ENCODE measurements around the gene ATP5MC2.
A peak's percentile ranks its signal among the peaks of the same experiment; 100 is the strongest.
"Not testable (repeated sequence)": the region's sequence is repeated elsewhere in the genome, so short reads cannot be mapped to it uniquely, and the experiment has no call there.

The ATP5MC2 gene

GRCh38 chr12:53644133-53644532 lies 31.8 kb downstream of the ATP5MC2 start:
- DNase-seq = no peak

GRCh38 chr12:53643232-53643979 lies 32.5 kb downstream of the ATP5MC2 start:
- no peak for DNase-seq

- DNase-seq = no peak
These were observed 37.8 kb downstream of the ATP5MC2 start for GRCh38 chr12:53638057-53638456.

GRCh38 chr12:53636641-53637040 lies 39.2 kb downstream of the ATP5MC2 start:
- no peak for DNase-seq

GRCh38 chr12:53635708-53636107 lies 40.2 kb downstream of the ATP5MC2 start:
- not testable (repeated sequence) for DNase-seq

GRCh38 chr12:53631721-53632120 lies 44.2 kb downstream of the ATP5MC2 start:
- DNase-seq = no peak

- DNase-seq = no peak
These were observed 48.0 kb downstream of the ATP5MC2 start for GRCh38 chr12:53627919-53628318.

GRCh38 chr12:53626702-53627169 lies 49.1 kb downstream of the ATP5MC2 start:
- no peak for DNase-seq

GRCh38 chr12:53625946-53626701 lies 49.8 kb downstream of the ATP5MC2 start, which contains the start of gene ATF7:
ATF7 (minus strand) TSS chr12:53626382; CDS start chr12:53601000, 25,382 bp downstream.
- peak; percentile 83 for DNase-seq

- no peak for DNase-seq
These were observed 50.4 kb downstream of the ATP5MC2 start for GRCh38 chr12:53625373-53625945.

GRCh38 chr12:53624956-53625355 lies 50.9 kb downstream of the ATP5MC2 start:
- no peak for DNase-seq

GRCh38 chr12:53624458-53624857 lies 51.4 kb downstream of the ATP5MC2 start:
- DNase-seq = no peak

- peak; percentile 46 for DNase-seq
These were observed 52.1 kb downstream of the ATP5MC2 start for GRCh38 chr12:53623548-53624385.

- DNase-seq = no peak
These were observed 53.2 kb downstream of the ATP5MC2 start for GRCh38 chr12:53622724-53623123.

- DNase-seq = no peak
These were observed 57.6 kb downstream of the ATP5MC2 start for GRCh38 chr12:53618275-53618674.

- DNase-seq = no peak
These were observed 58.2 kb downstream of the ATP5MC2 start for GRCh38 chr12:53617700-53618099.

- no peak for DNase-seq
These were observed 58.9 kb downstream of the ATP5MC2 start for GRCh38 chr12:53616950-53617349.

Data from DMS 273 treated with DMSO at 0.1 percent for 48 hours (cell line).